HEK293T (cell line): Measurements from ENCODE around the gene GNG12.

Experiments
- ARNT ChIP-seq: fragments of 450-650 bp; IDR thresholded peaks from 2 replicates; pipeline ENCODE4 v1.6.1; 2017; ENCODE audit warnings: mild to moderate bottlenecking
- BHLHE40 ChIP-seq: fragments of 450-650 bp; IDR thresholded peaks from 2 replicates; pipeline ENCODE4 v1.6.1; 2016; ENCODE audit warnings: mild to moderate bottlenecking, moderate library complexity, borderline replicate concordance
- CTBP1 ChIP-seq: fragments of 450-650 bp; IDR thresholded peaks from 2 replicates; pipeline ENCODE4 v1.6.1; 2016; ENCODE audit warnings: borderline replicate concordance
- ELF4 ChIP-seq: fragments of 450-650 bp; IDR thresholded peaks from 2 replicates; pipeline ENCODE4 v1.6.1; 2017; ENCODE audit warnings: antibody characterized with exemption
- FOXA1 ChIP-seq: fragments of 450-650 bp; IDR thresholded peaks from 2 replicates; pipeline ENCODE4 v1.6.1; 2016; ENCODE audit warnings: mild to moderate bottlenecking
- FOXK2 ChIP-seq: fragments of 450-650 bp; IDR thresholded peaks from 2 replicates; pipeline ENCODE4 v1.6.1; 2016; ENCODE audit warnings: mild to moderate bottlenecking
- FOXM1 ChIP-seq: fragments of 450-650 bp; IDR thresholded peaks from 2 replicates; pipeline ENCODE4 v1.6.1; 2017; ENCODE audit warnings: mild to moderate bottlenecking, borderline replicate concordance
- L3MBTL2 ChIP-seq: fragments of 450-650 bp; conservative IDR thresholded peaks from 2 replicates; pipeline ENCODE4 v1.6.1; 2016; ENCODE audit warnings: mild to moderate bottlenecking
- LEF1 ChIP-seq: fragments of 450-650 bp; IDR thresholded peaks from 2 replicates; pipeline ENCODE4 v1.6.1; 2017; ENCODE audit warnings: mild to moderate bottlenecking, borderline replicate concordance
- NFRKB ChIP-seq: fragments of 450-650 bp; IDR thresholded peaks from 2 replicates; pipeline ENCODE4 v1.6.1; 2016; ENCODE audit warnings: mild to moderate bottlenecking, moderate library complexity
- SP1 ChIP-seq: fragments of 450-650 bp; IDR thresholded peaks from 2 replicates; pipeline ENCODE4 v1.6.1; 2017
- SUZ12 ChIP-seq: fragments of 450-650 bp; IDR thresholded peaks from 2 replicates; pipeline ENCODE4 v1.6.1; 2016; ENCODE audit warnings: mild to moderate bottlenecking
- TARDBP ChIP-seq: fragments of 450-650 bp; IDR thresholded peaks from 2 replicates; pipeline ENCODE4 v1.6.1; 2016

- TF ChIP-seq ELF4 (no peak), BHLHE40 (no peak), SUZ12 (no peak), SP1 (no peak), LEF1 (no peak), TARDBP (no peak), NFRKB (no peak), FOXK2 (no peak), CTBP1 (no peak), FOXM1 (no peak), FOXA1 (no peak), L3MBTL2 (0 out of 2 replicates have a peak, but pooled peaks have one; percentile 22), ARNT (no peak)
These were observed 84.6 kb downstream of the GNG12 start for GRCh38 chr1:67748630-67749029.
